IPS-15b (cell line): Measurements from ENCODE around the gene KCNQ1.

ENCODE experiments used
- H3K27me3 ChIP-seq: one replicate; pipeline ENCODE4 v1.6.1; 2013; ENCODE audit warnings: low read length; ENCODE audit not compliant: control insufficient read depth, insufficient read depth
- H3K36me3 ChIP-seq: one replicate; pipeline ENCODE4 v1.6.1; 2013; ENCODE audit warnings: low read length; ENCODE audit not compliant: control insufficient read depth, insufficient read depth
- H3K4me1 ChIP-seq: one replicate; pipeline ENCODE4 v1.6.1; 2013; ENCODE audit warnings: mild to moderate bottlenecking, low read length; ENCODE audit not compliant: control insufficient read depth, insufficient read depth
- H3K4me3 ChIP-seq: one replicate; pipeline ENCODE4 v1.5.1; 2013; ENCODE audit warnings: low read depth, low read length
- H3K9ac ChIP-seq: one replicate; pipeline ENCODE4 v1.6.1; 2013; ENCODE audit warnings: low read depth, mild to moderate bottlenecking, low read length
- H3K9me3 ChIP-seq: one replicate; pipeline ENCODE4 v1.6.1; 2013; ENCODE audit warnings: mild to moderate bottlenecking, low read length; ENCODE audit not compliant: control insufficient read depth, insufficient read depth

The KCNQ1 gene

DNA sequence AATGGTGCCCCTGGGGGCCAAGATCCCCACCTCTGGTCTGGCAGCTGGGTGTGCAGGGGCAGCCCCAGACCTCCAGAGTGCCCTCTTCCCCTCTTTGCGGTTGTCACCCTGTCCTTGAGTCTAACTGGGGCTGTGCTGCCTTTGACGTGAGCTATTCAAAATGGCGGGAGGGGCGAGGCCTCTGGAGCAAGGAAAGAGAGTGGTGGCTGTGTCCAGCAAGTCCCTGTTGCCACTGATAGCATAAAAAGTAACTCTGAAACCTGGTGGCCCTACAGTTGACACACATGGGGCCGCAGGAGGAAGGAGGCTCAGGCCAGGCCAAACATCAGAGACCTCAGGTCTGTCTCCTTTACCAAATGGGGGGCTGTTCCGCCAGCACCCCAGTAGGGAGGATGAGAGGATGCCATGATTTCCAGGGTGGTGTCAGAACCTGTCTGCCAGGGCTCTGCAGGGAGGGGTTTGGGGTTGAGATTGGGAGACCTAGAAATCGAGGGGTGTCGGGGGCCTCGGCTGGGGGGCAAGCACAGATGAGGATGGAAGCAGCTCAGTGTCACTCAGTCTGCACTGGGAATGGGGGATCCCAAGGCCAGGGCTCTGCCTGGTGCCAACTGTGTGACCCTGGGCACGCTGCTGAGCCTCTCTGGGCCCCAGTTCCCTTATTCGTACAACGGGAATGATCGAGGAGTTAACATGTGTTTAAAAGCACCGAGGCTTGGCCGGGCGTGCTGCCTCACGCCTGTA is 304.2 kb downstream of the KCNQ1 start:
- no peak overlapping the region for H3K4me3 ChIP-seq
- no peaks in the 10 kb centered on the region for H3K9me3 ChIP-seq
- H3K4me1 ChIP-seq, result no peaks in the 10 kb centered on the region
- H3K27me3 ChIP-seq, result peaks cover 15% of the 10 kb centered on the region
- no peaks in the 10 kb centered on the region for H3K36me3 ChIP-seq
- no peak overlapping the region for H3K9ac ChIP-seq

DNA sequence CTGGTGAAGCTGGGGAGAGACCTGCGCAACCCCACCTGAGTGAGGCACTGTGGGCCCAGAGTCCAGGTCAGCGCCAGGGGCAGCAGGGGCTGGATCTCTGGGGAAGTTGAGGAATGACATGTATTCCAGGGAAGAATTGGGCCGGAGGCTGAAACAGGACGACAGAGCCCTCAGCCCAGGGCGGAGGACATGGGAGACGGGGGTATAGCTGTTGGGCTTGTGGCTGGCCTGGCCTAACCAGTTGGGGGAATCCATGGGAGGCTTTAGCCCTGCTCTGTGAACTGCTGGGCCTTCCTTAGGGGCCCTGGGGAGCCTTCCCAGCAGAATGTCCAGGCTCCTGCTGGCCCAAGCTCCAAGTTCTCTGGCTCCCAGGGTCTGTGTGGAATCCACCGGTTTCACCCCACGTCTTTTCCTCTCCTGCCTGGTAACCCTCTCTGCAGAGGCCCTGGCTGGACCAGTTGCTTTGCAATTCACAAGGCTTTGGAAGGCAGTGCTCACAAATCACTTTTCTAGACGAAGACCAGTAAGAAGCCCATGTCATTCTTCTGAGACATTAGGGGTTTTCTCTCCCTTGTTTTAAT is 305.4 kb downstream of the KCNQ1 start:
- Histone ChIP-seq H3K9ac (no peak overlapping the region), H3K27me3 (peaks cover 19% of the 10 kb centered on the region), H3K4me3 (no peak overlapping the region), H3K36me3 (no peaks in the 10 kb centered on the region), H3K9me3 (no peaks in the 10 kb centered on the region), H3K4me1 (no peaks in the 10 kb centered on the region)

DNA sequence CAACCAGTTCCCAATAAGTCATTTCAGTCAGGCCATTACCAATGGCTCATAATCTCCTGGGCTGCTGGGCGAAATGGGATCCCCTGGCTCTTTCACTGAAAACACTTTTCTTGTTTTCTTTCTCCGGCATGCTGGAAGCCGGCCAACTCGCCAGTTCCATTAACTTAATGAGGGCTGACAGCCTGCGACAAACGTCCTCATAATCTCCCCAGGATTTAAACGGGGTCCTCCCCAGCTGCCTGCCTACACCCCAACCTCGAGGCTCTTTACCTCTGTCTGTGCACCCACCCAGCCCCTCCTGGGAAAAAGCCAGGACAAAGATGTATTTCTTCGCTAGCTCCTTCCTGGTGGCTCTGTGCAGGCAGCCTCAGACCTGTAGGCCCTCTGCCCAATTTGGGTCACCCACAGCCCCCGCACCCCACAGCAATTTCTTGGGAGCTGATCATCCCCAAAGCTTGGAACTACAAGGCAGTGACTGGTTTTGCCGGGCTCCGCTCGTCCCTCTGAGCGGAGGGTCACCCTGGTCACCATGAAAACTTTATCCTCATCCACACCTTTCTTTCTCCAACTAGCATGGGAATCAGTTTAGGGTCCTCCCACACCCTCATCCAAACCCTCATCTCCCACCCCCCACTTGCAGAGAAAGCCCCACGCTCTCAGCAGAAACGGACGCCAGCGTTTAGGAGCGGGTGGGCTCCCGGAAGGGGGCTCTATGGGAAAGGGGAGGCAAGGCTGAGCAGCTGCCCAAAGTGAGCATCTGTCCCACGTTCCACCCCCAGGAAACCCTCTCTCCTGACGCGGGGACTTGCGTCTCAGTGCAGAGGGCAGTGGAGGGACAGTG is 306.1 kb downstream of the KCNQ1 start:
- Histone ChIP-seq H3K9ac (no peak overlapping the region), H3K27me3 (peaks cover 19% of the 10 kb centered on the region), H3K4me1 (no peaks in the 10 kb centered on the region), H3K36me3 (no peaks in the 10 kb centered on the region), H3K4me3 (no peak overlapping the region), H3K9me3 (no peaks in the 10 kb centered on the region)

DNA sequence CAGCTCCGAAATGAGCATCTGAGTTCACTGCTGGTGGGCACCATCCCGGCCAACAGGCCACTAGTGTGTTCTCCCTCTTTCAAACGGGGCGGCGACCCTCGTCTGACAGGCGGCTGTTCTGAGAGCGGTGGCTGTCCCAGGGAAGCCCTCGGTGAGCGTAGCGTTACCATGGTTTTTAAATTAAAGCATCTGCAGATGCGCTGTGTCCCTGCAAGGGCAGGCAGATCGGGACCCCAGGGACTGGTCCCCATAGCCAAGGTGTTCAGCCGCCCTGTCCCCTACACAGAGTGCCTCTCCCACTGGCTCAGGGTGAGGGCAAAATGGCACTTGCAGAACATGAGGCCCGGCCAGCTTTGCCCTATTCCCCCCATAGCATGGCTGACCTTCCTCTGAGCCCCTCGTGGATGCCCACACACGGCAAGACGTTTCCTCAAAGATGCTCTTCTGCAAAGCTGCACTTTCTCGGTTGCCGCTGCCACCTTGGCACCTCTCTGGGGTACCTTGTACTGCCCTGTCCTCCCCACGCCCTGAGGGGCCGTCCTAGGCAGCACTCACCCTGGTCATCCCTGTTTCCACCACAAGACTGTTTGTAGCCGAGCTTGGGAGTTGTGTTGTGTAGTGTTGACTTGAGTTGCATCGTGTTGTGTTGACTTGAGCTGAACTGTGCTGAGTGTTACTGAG is 306.9 kb downstream of the KCNQ1 start:
- Histone ChIP-seq H3K4me1 (no peaks in the 10 kb centered on the region), H3K36me3 (no peaks in the 10 kb centered on the region), H3K4me3 (no peak overlapping the region), H3K9ac (no peak overlapping the region), H3K27me3 (peaks cover 19% of the 10 kb centered on the region), H3K9me3 (no peaks in the 10 kb centered on the region)

DNA sequence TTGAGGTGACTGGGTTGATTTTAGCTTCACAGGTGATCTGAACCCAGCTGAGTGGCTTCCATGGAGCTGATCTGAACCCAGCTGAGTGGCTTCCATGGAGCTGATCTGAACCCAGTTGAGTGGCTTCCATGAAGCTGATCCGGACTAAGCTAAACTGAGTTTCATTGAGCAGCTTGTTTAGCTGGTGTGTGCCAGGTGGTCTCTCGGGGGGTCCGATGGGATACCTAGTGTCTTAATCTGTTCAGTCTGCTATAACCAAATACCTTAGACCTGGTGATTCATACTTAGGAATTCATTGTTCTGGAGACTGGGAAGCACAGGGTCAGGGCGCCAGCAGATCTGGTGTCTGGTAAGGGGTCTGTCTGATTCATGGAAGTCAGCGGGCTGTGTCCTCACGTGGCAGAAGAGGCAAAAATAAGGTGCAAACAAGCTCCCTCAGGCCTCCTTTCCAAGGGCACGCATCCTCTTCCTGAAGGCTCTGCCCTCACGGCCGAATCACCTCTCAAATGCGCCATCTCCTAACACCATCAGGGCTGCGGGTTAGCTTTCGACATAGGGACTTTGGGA is 307.5 kb downstream of the KCNQ1 start:
- H3K9ac ChIP-seq, result no peak overlapping the region
- no peaks in the 10 kb centered on the region for H3K36me3 ChIP-seq
- peaks cover 19% of the 10 kb centered on the region for H3K27me3 ChIP-seq
- no peak overlapping the region for H3K4me3 ChIP-seq
- H3K9me3 ChIP-seq, result no peaks in the 10 kb centered on the region
- no peaks in the 10 kb centered on the region for H3K4me1 ChIP-seq

DNA sequence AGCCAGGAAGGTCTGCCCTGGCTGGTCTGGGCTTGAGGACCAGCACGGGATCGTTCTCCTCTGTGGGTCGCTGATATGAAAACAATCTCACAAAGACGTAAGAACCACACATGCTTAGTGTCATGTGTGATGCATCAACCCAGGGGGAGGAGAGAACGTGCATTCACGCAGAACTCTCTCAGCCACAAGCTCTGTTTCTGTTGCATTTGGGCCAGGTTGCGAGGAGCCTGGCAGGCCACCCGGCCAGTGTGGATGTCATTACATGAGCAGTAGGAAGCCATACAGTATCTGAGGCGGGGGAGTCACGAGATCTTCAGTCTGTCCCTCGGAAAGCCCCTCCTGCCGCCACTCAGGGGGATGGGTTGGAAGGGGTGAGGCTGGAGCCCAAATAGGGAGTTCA is 308.1 kb downstream of the KCNQ1 start:
- Histone ChIP-seq H3K4me3 (no peak overlapping the region), H3K9me3 (no peaks in the 10 kb centered on the region), H3K4me1 (no peaks in the 10 kb centered on the region), H3K9ac (no peak overlapping the region), H3K27me3 (peaks cover 19% of the 10 kb centered on the region), H3K36me3 (no peaks in the 10 kb centered on the region)

DNA sequence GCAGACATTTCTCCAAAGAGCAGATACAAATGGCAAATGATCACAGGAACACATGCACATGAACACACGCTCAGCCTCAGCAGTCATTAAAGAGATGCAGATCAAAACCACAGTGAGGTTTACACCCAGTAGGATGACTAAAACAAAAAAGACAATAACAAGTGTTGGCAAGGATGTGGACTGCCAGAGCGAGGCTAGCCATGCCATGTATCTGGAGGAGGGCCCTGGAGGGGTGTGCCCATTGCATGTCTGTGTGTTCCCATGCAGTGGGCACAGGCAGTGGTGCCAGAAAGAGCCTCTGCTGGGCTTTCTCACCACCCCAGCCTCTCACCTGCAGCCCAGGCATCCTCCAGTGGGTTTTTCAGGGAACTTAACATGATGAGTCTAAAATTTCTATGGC is 309.2 kb downstream of the KCNQ1 start:
- Histone ChIP-seq H3K36me3 (no peaks in the 10 kb centered on the region), H3K9ac (no peak overlapping the region), H3K27me3 (peaks cover 22% of the 10 kb centered on the region), H3K4me3 (no peak overlapping the region), H3K4me1 (no peaks in the 10 kb centered on the region), H3K9me3 (no peaks in the 10 kb centered on the region)

DNA sequence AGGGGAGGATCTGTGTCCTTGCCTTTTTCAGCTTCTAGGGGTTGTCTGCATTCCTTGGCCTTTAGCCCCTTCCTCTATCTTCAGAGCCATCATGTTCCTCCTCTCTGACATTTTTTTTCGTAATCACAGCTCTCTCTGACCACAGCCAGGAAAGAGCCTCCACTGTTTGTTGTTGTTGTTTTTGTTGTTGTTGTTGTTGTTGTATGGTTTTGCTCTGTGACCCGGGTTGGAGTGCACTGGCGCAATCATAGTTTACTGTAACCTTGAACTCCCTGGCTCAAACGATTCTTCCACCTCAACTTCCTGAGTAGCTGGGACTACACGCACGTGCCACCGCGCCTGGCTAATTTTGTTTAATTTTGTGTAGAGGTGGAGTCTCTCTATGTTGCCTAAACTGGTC is 310.3 kb downstream of the KCNQ1 start:
- Histone ChIP-seq H3K36me3 (no peaks in the 10 kb centered on the region), H3K4me1 (no peaks in the 10 kb centered on the region), H3K9ac (no peak overlapping the region), H3K4me3 (no peak overlapping the region), H3K9me3 (no peaks in the 10 kb centered on the region), H3K27me3 (peaks cover 22% of the 10 kb centered on the region)

DNA sequence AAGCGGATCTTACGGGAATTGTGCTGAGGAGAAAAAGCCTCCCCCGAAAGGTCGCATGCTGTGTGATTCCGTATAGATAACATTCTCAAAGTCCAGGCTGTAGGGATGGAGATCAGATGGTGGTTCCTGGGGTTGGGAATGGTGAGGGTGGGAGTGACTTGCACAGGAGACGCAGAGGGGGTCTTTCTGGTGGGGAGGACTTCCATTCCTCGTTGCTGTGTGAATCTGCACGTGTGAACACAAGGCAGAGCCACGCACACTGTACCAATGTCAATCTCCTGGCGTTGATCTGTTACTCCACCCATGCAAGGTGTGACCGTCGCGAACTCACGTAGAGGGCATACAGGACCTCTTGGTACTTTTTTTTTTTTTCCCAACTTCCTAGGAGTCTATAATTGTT is 313.9 kb downstream of the KCNQ1 start:
- H3K27me3 ChIP-seq, result peaks cover 8% of the 10 kb centered on the region
- H3K4me3 ChIP-seq, result no peak overlapping the region
- H3K36me3 ChIP-seq, result no peaks in the 10 kb centered on the region
- H3K4me1 ChIP-seq, result no peaks in the 10 kb centered on the region
- no peaks in the 10 kb centered on the region for H3K9me3 ChIP-seq
- H3K9ac ChIP-seq, result no peak overlapping the region

DNA sequence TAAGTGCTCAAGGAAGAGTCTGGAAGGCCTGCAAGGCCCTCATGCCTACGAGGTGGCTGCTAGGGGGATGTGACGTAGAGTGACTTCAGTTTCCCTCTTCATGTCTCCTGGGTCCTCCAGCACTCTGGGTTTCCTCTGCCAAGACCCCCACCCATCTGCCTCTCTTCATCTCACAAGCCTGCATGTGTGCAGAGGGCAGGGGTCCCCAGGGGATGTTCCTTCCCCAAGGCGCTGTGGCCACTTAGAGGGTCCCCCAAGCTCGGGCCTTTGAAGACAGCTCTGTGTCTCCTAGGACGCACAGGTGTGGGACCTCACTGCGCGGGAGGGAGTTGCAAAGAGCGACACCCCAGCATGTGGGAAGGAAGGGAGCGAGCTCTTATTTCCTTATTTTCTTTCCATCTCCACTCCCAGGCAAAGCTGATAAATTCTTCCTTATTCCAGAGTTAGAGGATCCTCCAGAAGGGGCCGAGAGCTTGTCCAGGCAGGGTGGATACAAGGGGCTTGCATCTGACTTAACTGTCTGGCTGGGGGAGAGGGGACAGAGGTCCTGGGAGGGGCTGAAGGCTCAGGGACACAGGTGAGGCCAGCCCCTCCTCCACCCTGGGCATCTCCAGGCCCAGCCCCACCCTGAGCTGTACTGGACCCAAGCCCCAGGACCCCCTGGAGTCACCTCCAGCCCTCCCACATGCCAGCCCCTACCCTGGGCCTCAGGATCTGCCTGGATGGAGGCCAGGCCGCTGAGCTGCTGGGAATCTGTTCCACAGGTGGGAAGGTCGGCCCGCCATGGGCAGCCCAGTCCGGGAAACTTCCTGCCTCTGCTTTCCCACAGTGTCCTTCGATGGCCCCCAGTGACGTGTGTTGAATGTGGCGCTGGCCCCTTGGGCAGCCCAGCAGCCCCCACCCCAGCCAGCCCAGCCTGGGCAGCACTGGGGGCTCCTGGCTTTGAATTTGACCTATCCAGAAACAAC is 314.7 kb downstream of the KCNQ1 start:
- H3K27me3 ChIP-seq, result peaks cover 3% of the 10 kb centered on the region
- H3K4me3 ChIP-seq, result no peak overlapping the region
- no peaks in the 10 kb centered on the region for H3K36me3 ChIP-seq
- no peak overlapping the region for H3K9ac ChIP-seq
- H3K4me1 ChIP-seq, result no peaks in the 10 kb centered on the region
- no peaks in the 10 kb centered on the region for H3K9me3 ChIP-seq
